Calu3 (cell line): ENCODE results near the gene ZNF138. TPM values are rescaled to one million over a fixed set of nuclear protein-coding genes. Genes with fewer than 3 reads are reported as not detected.

ENCODE experiments used
- BruUV-seq: library from RNA; stranded (reverse); fragments of 400-500 nt; replicated peaks from 2 replicates; lab custom pipeline; 2021; lab: Mats Ljungman, UMichigan
- CTCF ChIA-PET: fragments of 300-600 bp; sonication (Branson Sonifier 250); formaldehyde crosslinking; loops from one replicate; lab custom pipeline; 2022; ENCODE audit warnings: antibody characterized with exemption; lab: Charles Lee
- DNase-seq: peaks from one replicate; pipeline ENCODE4 v3.0.0; 2022
- H3K27ac Mint-ChIP-seq: one replicate; pipeline ENCODE4 v1.8.0; 2022; ENCODE audit warnings: mixed read lengths; ENCODE audit not compliant: unreplicated experiment
- H3K27me3 Mint-ChIP-seq: one replicate; pipeline ENCODE4 v1.8.0; 2022; ENCODE audit warnings: mixed read lengths; ENCODE audit not compliant: unreplicated experiment
- H3K36me3 Mint-ChIP-seq: one replicate; pipeline ENCODE4 v1.8.0; 2022; ENCODE audit warnings: mild to moderate bottlenecking, moderate library complexity, mixed read lengths; ENCODE audit not compliant: insufficient read depth, unreplicated experiment
- H3K4me1 Mint-ChIP-seq: one replicate; pipeline ENCODE4 v1.8.0; 2022; ENCODE audit warnings: mild to moderate bottlenecking, low read depth, mixed read lengths; ENCODE audit not compliant: unreplicated experiment
- H3K4me3 Mint-ChIP-seq: one replicate; pipeline ENCODE4 v1.8.0; 2022; ENCODE audit warnings: mild to moderate bottlenecking, low read depth, moderate library complexity, mixed read lengths; ENCODE audit not compliant: unreplicated experiment
- H3K9me3 Mint-ChIP-seq: one replicate; pipeline ENCODE4 v1.8.0; 2022; ENCODE audit warnings: low read depth, mixed read lengths; ENCODE audit not compliant: unreplicated experiment
- CTCF ChIP-seq: fragments of 200-600 bp; IDR thresholded peaks from one replicate; pipeline ENCODE4 v1.8.0; 2022; ENCODE audit warnings: antibody characterized with exemption; ENCODE audit not compliant: unreplicated experiment
- intact Hi-C: fragments of 100-400 bp; cut with micrococcal nuclease; formaldehyde crosslinking; loops from one replicate; pipeline ENCODE4 v1.10.0; 2022; ENCODE audit not compliant: unreplicated experiment
- total RNA-seq: library from RNA; stranded (reverse); gene quantifications from 2 replicates; pipeline ENCODE4 v1.2.3, GENCODE V29; 2022

ZNF138 gene
- total RNA-seq, 1 experiment from 2014 or later: 5.5 TPM

GRCh38 chr7:64867863-64868440 is 73.7 kb downstream of the ZNF138 start:
- TF ChIP-seq CTCF: no peak
- DNase-seq: no peak
- no peak overlapping the region for H3K4me3 Mint-ChIP-seq
- CTCF ChIA-PET: no interaction called here
- no peak overlapping the region for H3K27ac Mint-ChIP-seq
- no peaks in the 10 kb centered on the region for H3K36me3 Mint-ChIP-seq
- BruUV-seq: no TSS peak
- intact Hi-C loops: no loop called here
- peaks cover 2% of the 10 kb centered on the region for H3K9me3 Mint-ChIP-seq
- H3K27me3 Mint-ChIP-seq: no peaks in the 10 kb centered on the region
- H3K4me1 Mint-ChIP-seq: no peaks in the 10 kb centered on the region

- DNase-seq: no peak
- intact Hi-C loops: no loop called here
- no peaks in the 10 kb centered on the region for H3K4me1 Mint-ChIP-seq
- H3K36me3 Mint-ChIP-seq: no peaks in the 10 kb centered on the region
- H3K4me3 Mint-ChIP-seq: no peak overlapping the region
- H3K9me3 Mint-ChIP-seq: peaks cover 2% of the 10 kb centered on the region
- no TSS peak for BruUV-seq
- no peak overlapping the region for H3K27ac Mint-ChIP-seq
- TF ChIP-seq CTCF: no peak
- no peaks in the 10 kb centered on the region for H3K27me3 Mint-ChIP-seq
- CTCF ChIA-PET: no interaction called here
Observed at GRCh38 chr7:64868499-64868898, 74.3 kb downstream of the ZNF138 start.

- H3K4me1 Mint-ChIP-seq: no peaks in the 10 kb centered on the region
- H3K27me3 Mint-ChIP-seq: no peaks in the 10 kb centered on the region
- H3K9me3 Mint-ChIP-seq: peaks cover 2% of the 10 kb centered on the region
- intact Hi-C loops: no loop called here
- BruUV-seq: no TSS peak
- no peak for TF ChIP-seq CTCF
- CTCF ChIA-PET: no interaction called here
- H3K36me3 Mint-ChIP-seq: no peaks in the 10 kb centered on the region
- no peak overlapping the region for H3K4me3 Mint-ChIP-seq
- no peak overlapping the region for H3K27ac Mint-ChIP-seq
- no peak for DNase-seq
Observed at GRCh38 chr7:64869121-64869725, 75.0 kb downstream of the ZNF138 start.

- Mint-ChIP-seq H3K4me1 (no peaks in the 10 kb centered on the region), H3K9me3 (peaks cover 2% of the 10 kb centered on the region), H3K27me3 (no peaks in the 10 kb centered on the region), H3K27ac (no peak overlapping the region), H3K36me3 (no peaks in the 10 kb centered on the region), H3K4me3 (no peak overlapping the region)
- no peak for TF ChIP-seq CTCF
- CTCF ChIA-PET: no interaction called here
- intact Hi-C loops: no loop called here
- no peak for DNase-seq
- BruUV-seq: no TSS peak
Observed at GRCh38 chr7:64869912-64870562, 75.8 kb downstream of the ZNF138 start.
